Measurements from ENCODE around the gene SHROOM3.

The SHROOM3 gene

GRCh38 chr4:76679691-76680090 lies 244.7 kb downstream of the SHROOM3 start:
- Histone ChIP-seq H3K4me1 (ENCODE audit: insufficient read depth, insufficient read length) (no peaks in the 10 kb centered on the region), H3K9me3 (ENCODE audit: insufficient read depth, low read length) (no peaks in the 10 kb centered on the region), H3K27me3 (ENCODE audit: insufficient read depth, insufficient read length) (no peaks in the 10 kb centered on the region), H3K36me3 (ENCODE audit: insufficient read depth, insufficient read length, low read length) (no peaks in the 10 kb centered on the region), H3K4me3 (ENCODE audit: insufficient read length, low read depth) (no peak overlapping the region), H3K9ac (ENCODE audit: insufficient read length, low read depth) (no peak overlapping the region)
- DNase-seq (ENCODE audit: low read depth, low spot score), result no peak
- no peak for TF ChIP-seq SUZ12 (IDR thresholded peaks at IDR 0.05; ENCODE audit: extremely low read depth, insufficient read depth, insufficient read length)
- no peak for TF ChIP-seq ZNF274 (IDR thresholded peaks at IDR 0.05; ENCODE audit: low read depth, low read length)
- no peak for TF ChIP-seq YY1 (IDR thresholded peaks at IDR 0.05; ENCODE audit: insufficient read depth, insufficient read length)

- Histone ChIP-seq H3K36me3 (ENCODE audit: insufficient read depth, insufficient read length, low read length) (no peaks in the 10 kb centered on the region), H3K9me3 (ENCODE audit: insufficient read depth, low read length) (no peaks in the 10 kb centered on the region), H3K4me1 (ENCODE audit: insufficient read depth, insufficient read length) (no peaks in the 10 kb centered on the region), H3K9ac (ENCODE audit: insufficient read length, low read depth) (no peak overlapping the region), H3K4me3 (ENCODE audit: insufficient read length, low read depth) (no peak overlapping the region), H3K27me3 (ENCODE audit: insufficient read depth, insufficient read length) (no peaks in the 10 kb centered on the region)
- TF ChIP-seq ZNF274 (IDR thresholded peaks at IDR 0.05; ENCODE audit: low read depth, low read length), result no peak
- TF ChIP-seq SUZ12 (IDR thresholded peaks at IDR 0.05; ENCODE audit: extremely low read depth, insufficient read depth, insufficient read length), result no peak
- no peak for TF ChIP-seq YY1 (IDR thresholded peaks at IDR 0.05; ENCODE audit: insufficient read depth, insufficient read length)
- DNase-seq (ENCODE audit: low read depth, low spot score), result no peak
Observed at GRCh38 chr4:76680952-76681351, 245.9 kb downstream of the SHROOM3 start.

GRCh38 chr4:76681996-76682395 lies 247.0 kb downstream of the SHROOM3 start:
- Histone ChIP-seq H3K4me1 (ENCODE audit: insufficient read depth, insufficient read length) (no peaks in the 10 kb centered on the region), H3K27me3 (ENCODE audit: insufficient read depth, insufficient read length) (no peaks in the 10 kb centered on the region), H3K36me3 (ENCODE audit: insufficient read depth, insufficient read length, low read length) (no peaks in the 10 kb centered on the region), H3K9ac (ENCODE audit: insufficient read length, low read depth) (no peak overlapping the region), H3K9me3 (ENCODE audit: insufficient read depth, low read length) (no peaks in the 10 kb centered on the region), H3K4me3 (ENCODE audit: insufficient read length, low read depth) (no peak overlapping the region)
- TF ChIP-seq ZNF274 (IDR thresholded peaks at IDR 0.05; ENCODE audit: low read depth, low read length), result no peak
- TF ChIP-seq YY1 (IDR thresholded peaks at IDR 0.05; ENCODE audit: insufficient read depth, insufficient read length), result no peak
- TF ChIP-seq SUZ12 (IDR thresholded peaks at IDR 0.05; ENCODE audit: extremely low read depth, insufficient read depth, insufficient read length), result no peak
- DNase-seq (ENCODE audit: low read depth, low spot score), result no peak

- peaks cover 5% of the 10 kb centered on the region for H3K27me3 ChIP-seq (ENCODE audit: insufficient read depth, insufficient read length)
- no peak overlapping the region for H3K9ac ChIP-seq (ENCODE audit: insufficient read length, low read depth)
Observed at GRCh38 chr4:76683144-76683543, 248.1 kb downstream of the SHROOM3 start.

GRCh38 chr4:76687746-76688448 lies 252.9 kb downstream of the SHROOM3 start:
- TF ChIP-seq ZNF274 (IDR thresholded peaks at IDR 0.05; ENCODE audit: low read depth, low read length), result no peak
- no peak for TF ChIP-seq YY1 (IDR thresholded peaks at IDR 0.05; ENCODE audit: insufficient read depth, insufficient read length)
- no peak for TF ChIP-seq SUZ12 (IDR thresholded peaks at IDR 0.05; ENCODE audit: extremely low read depth, insufficient read depth, insufficient read length)
- no peaks in the 10 kb centered on the region for H3K4me1 ChIP-seq (ENCODE audit: insufficient read depth, insufficient read length)
- H3K9me3 ChIP-seq (ENCODE audit: insufficient read depth, low read length), result no peaks in the 10 kb centered on the region
- H3K4me3 ChIP-seq (ENCODE audit: insufficient read length, low read depth), result no peak overlapping the region
- H3K36me3 ChIP-seq (ENCODE audit: insufficient read depth, insufficient read length, low read length), result no peaks in the 10 kb centered on the region
- peaks cover 10% of the 10 kb centered on the region for H3K27me3 ChIP-seq (ENCODE audit: insufficient read depth, insufficient read length)
- H3K9ac ChIP-seq (ENCODE audit: insufficient read length, low read depth), result no peak overlapping the region
- no peak for DNase-seq (ENCODE audit: low read depth, low spot score)

More at GRCh38 chr4:76683144-76683543, 248.1 kb downstream of the SHROOM3 start:
- Histone ChIP-seq H3K36me3 (ENCODE audit: insufficient read depth, insufficient read length, low read length) (no peaks in the 10 kb centered on the region), H3K9me3 (ENCODE audit: insufficient read depth, low read length) (no peaks in the 10 kb centered on the region), H3K4me3 (ENCODE audit: insufficient read length, low read depth) (no peak overlapping the region), H3K4me1 (ENCODE audit: insufficient read depth, insufficient read length) (no peaks in the 10 kb centered on the region)
- DNase-seq (ENCODE audit: low read depth, low spot score), result no peak
- TF ChIP-seq ZNF274 (IDR thresholded peaks at IDR 0.05; ENCODE audit: low read depth, low read length) (no peak), YY1 (IDR thresholded peaks at IDR 0.05; ENCODE audit: insufficient read depth, insufficient read length) (no peak), SUZ12 (IDR thresholded peaks at IDR 0.05; ENCODE audit: extremely low read depth, insufficient read depth, insufficient read length) (no peak)

GRCh38 chr4:76688619-76689144 lies 253.7 kb downstream of the SHROOM3 start:
- Histone ChIP-seq H3K9ac (ENCODE audit: insufficient read length, low read depth) (no peak overlapping the region), H3K4me3 (ENCODE audit: insufficient read length, low read depth) (peak overlapping the region; percentile 67), H3K27me3 (ENCODE audit: insufficient read depth, insufficient read length) (peaks cover 10% of the 10 kb centered on the region), H3K9me3 (ENCODE audit: insufficient read depth, low read length) (no peaks in the 10 kb centered on the region), H3K36me3 (ENCODE audit: insufficient read depth, insufficient read length, low read length) (no peaks in the 10 kb centered on the region), H3K4me1 (ENCODE audit: insufficient read depth, insufficient read length) (no peaks in the 10 kb centered on the region)
- TF ChIP-seq YY1 (IDR thresholded peaks at IDR 0.05; ENCODE audit: insufficient read depth, insufficient read length) (no peak), ZNF274 (IDR thresholded peaks at IDR 0.05; ENCODE audit: low read depth, low read length) (no peak), SUZ12 (IDR thresholded peaks at IDR 0.05; ENCODE audit: extremely low read depth, insufficient read depth, insufficient read length) (no peak)
- DNase-seq (ENCODE audit: low read depth, low spot score), result no peak

GRCh38 chr4:76689145-76689817 lies 254.3 kb downstream of the SHROOM3 start:
- no peaks in the 10 kb centered on the region for H3K4me1 ChIP-seq (ENCODE audit: insufficient read depth, insufficient read length)
- DNase-seq (ENCODE audit: low read depth, low spot score), result no peak
- H3K36me3 ChIP-seq (ENCODE audit: insufficient read depth, insufficient read length, low read length), result no peaks in the 10 kb centered on the region
- H3K9ac ChIP-seq (ENCODE audit: insufficient read length, low read depth), result peak overlapping the region; percentile 77
- TF ChIP-seq ZNF274 (IDR thresholded peaks at IDR 0.05; ENCODE audit: low read depth, low read length) (no peak), YY1 (IDR thresholded peaks at IDR 0.05; ENCODE audit: insufficient read depth, insufficient read length) (no peak), SUZ12 (IDR thresholded peaks at IDR 0.05; ENCODE audit: extremely low read depth, insufficient read depth, insufficient read length) (no peak)
- H3K4me3 ChIP-seq (ENCODE audit: insufficient read length, low read depth), result peak overlapping the region; percentile 67
- no peaks in the 10 kb centered on the region for H3K9me3 ChIP-seq (ENCODE audit: insufficient read depth, low read length)
- H3K27me3 ChIP-seq (ENCODE audit: insufficient read depth, insufficient read length), result peaks cover 10% of the 10 kb centered on the region

Measured in NT2/D1 (cell line).